Kidney (tissue), 14 donors: Measurements from ENCODE around the gene LCN10. TPM values are rescaled to one million over a fixed set of nuclear protein-coding genes. Genes with fewer than 3 reads are reported as not detected.
A peak's percentile ranks its signal among the peaks of the same experiment; 100 is the strongest.

ENCODE experiments used
- DNase-seq, 5 donors: peaks; one replicate each; pipeline ENCODE4 v3.0.0-alpha.2; 2013 to 2020
- FAIRE-seq: peaks from 2 replicates; lab custom pipeline; 2012; peaks lifted over from hg19 to GRCh38; lab: Jason Lieb, UNC
- H3K27ac ChIP-seq, 2 donors: one replicate each; pipeline ENCODE4 v1.7.0; 2013; ENCODE audit warnings: low read depth in 2 of 2, low read length in 2 of 2, inconsistent platforms in 1 of 2
- H3K27me3 ChIP-seq: one replicate; pipeline ENCODE4 v1.7.1; 2013; ENCODE audit warnings: low read length, inconsistent platforms; ENCODE audit not compliant: control insufficient read depth, insufficient read depth
- H3K36me3 ChIP-seq, 3 donors: one replicate each; pipeline versions ENCODE4 v1.7.0 to v1.7.1; 2013; ENCODE audit warnings: low read length in 3 of 3, control low read depth in 1 of 3, inconsistent platforms in 1 of 3; ENCODE audit not compliant: insufficient read depth in 3 of 3, control insufficient read depth in 2 of 3
- H3K4me1 ChIP-seq, 3 donors: one replicate each; pipeline versions ENCODE4 v1.7.0 to v1.7.1; 2013; ENCODE audit warnings: low read length in 3 of 3, inconsistent platforms in 1 of 3, low read depth in 1 of 3; ENCODE audit not compliant: control insufficient read depth in 2 of 3, insufficient read depth in 2 of 3
- H3K4me3 ChIP-seq, 3 donors: one replicate each; pipeline versions ENCODE4 v1.7.0 to v1.8.1; 2013; ENCODE audit warnings: low read length in 3 of 3, control low read depth in 1 of 3, inconsistent platforms in 1 of 3
- H3K9ac ChIP-seq, 3 donors: one replicate each; pipeline versions ENCODE4 v1.7.0 to v1.7.1; 2013; ENCODE audit warnings: low read length in 3 of 3, control low read depth in 1 of 3, inconsistent platforms in 1 of 3
- H3K9me3 ChIP-seq, 3 donors: one replicate each; pipeline versions ENCODE4 v1.7.0 to v1.7.1; 2013; ENCODE audit warnings: low read length in 3 of 3, control low read depth in 1 of 3, inconsistent platforms in 1 of 3; ENCODE audit not compliant: control insufficient read depth in 2 of 3, insufficient read depth in 1 of 3
- CTCF ChIP-seq: IDR thresholded peaks from 3 replicates; pipeline ENCODE4 v1.5.1; 2012; ENCODE audit warnings: mild to moderate bottlenecking, moderate library complexity, borderline replicate concordance; ENCODE audit not compliant: insufficient read depth; ENCODE audit errors: extremely low read depth
- intact Hi-C: fragments of 100-400 bp; cut with DNase I; formaldehyde crosslinking; loops from one replicate; pipeline ENCODE4 v1.11.1; 2022
- polyA plus RNA-seq: library from polyadenylated mRNA; stranded (reverse); fragments of 350-450 nt; fragmentation: Illumina TruSeq; extraction: RNeasy Lipid Tissue Mini Kit (QIAGEN cat#74804); gene quantifications from one replicate; pipeline ENCODE4 v1.2.3, GENCODE V29; 2014; ENCODE audit warnings: low read depth, low replicate concordance; ENCODE audit not compliant: insufficient read depth
- total RNA-seq: library from RNA; stranded (reverse); fragmentation: NEBNext Ultra II Directional; extraction: Animal tissue kit (Norgen Biotek cat#: 25700); gene quantifications from one replicate; pipeline ENCODE4 v1.2.1, GENCODE V29; 2021
- donor health status: control.
- donor health status: control.
- donor health status: control.
- donor health status: control.
- donor health status: control.
- donor health status: DM: yes; HTN: yes; CAD: no.
- donor health status: Normal renal cell carcinoma (clear cell type).

Gene LCN10
- total and polyA plus RNA-seq, 2 donors from 2014 or later, result 3.9 to 8.4 TPM

- Histone ChIP-seq H3K27ac (no peak overlapping the region), H3K36me3 (no peaks in the 10 kb centered on the region), H3K4me3 (no peak overlapping the region), H3K9me3 (no peaks in the 10 kb centered on the region), H3K4me1 (peaks cover 0 to 6% (median 0%) of the 10 kb centered on the region in 3 donors), H3K27me3 (no peaks in the 10 kb centered on the region), H3K9ac (no peak overlapping the region)
- peak in 3 of 5 donors; percentile 42 to 66 (median 51) for DNase-seq
- no peak for FAIRE-seq
- no peak for TF ChIP-seq CTCF
- intact Hi-C loops, result no loop called here
Measured at GRCh38 chr9:136732444-136733178, 10.1 kb downstream of the LCN10 start.

- H3K4me3 ChIP-seq, result no peak overlapping the region
- no peak for TF ChIP-seq CTCF
- H3K9me3 ChIP-seq, result no peaks in the 10 kb centered on the region
- H3K27me3 ChIP-seq, result no peaks in the 10 kb centered on the region
- intact Hi-C loops, result no loop called here
- peaks cover 0 to 24% (median 10%) of the 10 kb centered on the region in 3 donors for H3K4me1 ChIP-seq
- H3K9ac ChIP-seq, result no peak overlapping the region
- H3K27ac ChIP-seq, result no peak overlapping the region
- FAIRE-seq (no peak), DNase-seq (no peak)
- H3K36me3 ChIP-seq, result peaks cover 4 to 14% (median 6%) of the 10 kb centered on the region in 3 donors
Measured at GRCh38 chr9:136729926-136730325, 12.8 kb downstream of the LCN10 start.

- no peak for TF ChIP-seq CTCF
- DNase-seq, result peak in 2 of 5 donors; percentile 51 to 74
- Histone ChIP-seq H3K9ac (no peak overlapping the region), H3K36me3 (peaks cover 4 to 21% (median 6%) of the 10 kb centered on the region in 3 donors), H3K4me1 (peaks cover 0 to 24% (median 10%) of the 10 kb centered on the region in 3 donors), H3K27me3 (no peaks in the 10 kb centered on the region), H3K9me3 (no peaks in the 10 kb centered on the region), H3K4me3 (peak overlapping the region in 1 of 3 donors; percentile 98), H3K27ac (no peak overlapping the region)
- no peak for FAIRE-seq
- intact Hi-C loops, result no loop called here
Measured at GRCh38 chr9:136729144-136729543, 13.6 kb downstream of the LCN10 start.
